Measurements from ENCODE around the gene ARHGAP35.

Gene ARHGAP35

DNA sequence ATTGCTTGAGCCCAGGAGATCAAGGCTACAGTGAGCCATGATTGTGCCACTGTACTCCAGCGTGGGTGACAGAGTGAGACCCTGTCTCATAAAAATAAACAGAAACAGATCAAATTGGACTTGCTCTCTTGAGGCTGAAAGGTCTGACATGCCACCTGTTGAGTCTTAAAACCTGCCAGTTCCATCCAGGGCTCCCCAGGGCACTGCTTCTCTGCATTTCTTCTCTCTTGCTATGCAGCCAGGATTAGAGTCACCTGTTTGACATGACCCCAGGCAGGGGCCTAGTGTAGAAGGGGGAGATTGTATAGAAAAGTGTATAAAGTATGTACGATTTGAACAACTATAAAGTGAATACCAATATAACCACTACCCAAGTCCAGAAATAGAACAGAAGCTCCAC is 45.4 kb downstream of the ARHGAP35 start:
- no peak for DNase-seq

DNA sequence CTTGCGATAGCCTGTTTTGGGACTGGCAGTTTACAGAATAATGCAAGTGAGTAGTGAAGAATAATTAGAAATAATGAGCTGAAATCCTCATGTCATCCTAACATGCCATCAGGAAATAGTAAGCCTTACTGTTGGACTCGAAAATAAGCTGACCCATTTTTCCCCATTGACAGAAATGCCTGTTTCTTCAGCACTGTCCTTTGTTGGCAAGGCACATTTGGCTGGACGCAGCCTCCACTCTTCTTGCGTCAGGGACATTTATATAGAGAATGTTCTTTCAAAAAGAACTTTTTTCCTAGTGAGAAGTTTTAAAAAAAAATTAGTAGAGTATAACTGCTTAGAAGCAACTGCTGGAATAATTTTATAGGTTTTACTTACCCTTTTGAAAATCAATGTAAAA is 47.1 kb downstream of the ARHGAP35 start:
- DNase-seq: no peak

DNA sequence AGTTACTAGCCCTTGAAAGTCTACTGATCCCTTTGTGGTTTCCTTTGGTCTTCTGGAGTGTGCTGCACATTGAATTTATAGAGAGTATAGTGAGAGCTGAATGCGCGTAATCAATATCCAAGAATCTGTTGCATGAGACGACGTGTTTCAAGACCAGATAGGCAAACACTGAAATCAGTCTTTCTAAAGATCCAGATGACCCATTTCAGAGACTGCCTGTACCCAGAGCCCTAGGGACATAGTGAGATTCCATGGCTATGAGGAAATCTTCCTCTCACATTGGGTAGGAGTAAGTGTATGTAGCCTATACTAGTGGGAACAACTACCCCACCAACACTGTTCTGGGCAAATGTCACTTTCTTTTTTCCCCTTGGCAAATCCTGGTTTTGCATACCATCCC is 48.6 kb downstream of the ARHGAP35 start:
- no peak for DNase-seq

Measured in activated CD4-positive, alpha-beta T cell treated with anti-CD3 and anti-CD28 coated beads for 1 hour (primary cell).